Measurements from ENCODE around the gene CISH.

GRCh38 chr3:50616003-50616769 lies 4.6 kb upstream of the CISH start:
- TF ChIP-seq, protein P1, sequence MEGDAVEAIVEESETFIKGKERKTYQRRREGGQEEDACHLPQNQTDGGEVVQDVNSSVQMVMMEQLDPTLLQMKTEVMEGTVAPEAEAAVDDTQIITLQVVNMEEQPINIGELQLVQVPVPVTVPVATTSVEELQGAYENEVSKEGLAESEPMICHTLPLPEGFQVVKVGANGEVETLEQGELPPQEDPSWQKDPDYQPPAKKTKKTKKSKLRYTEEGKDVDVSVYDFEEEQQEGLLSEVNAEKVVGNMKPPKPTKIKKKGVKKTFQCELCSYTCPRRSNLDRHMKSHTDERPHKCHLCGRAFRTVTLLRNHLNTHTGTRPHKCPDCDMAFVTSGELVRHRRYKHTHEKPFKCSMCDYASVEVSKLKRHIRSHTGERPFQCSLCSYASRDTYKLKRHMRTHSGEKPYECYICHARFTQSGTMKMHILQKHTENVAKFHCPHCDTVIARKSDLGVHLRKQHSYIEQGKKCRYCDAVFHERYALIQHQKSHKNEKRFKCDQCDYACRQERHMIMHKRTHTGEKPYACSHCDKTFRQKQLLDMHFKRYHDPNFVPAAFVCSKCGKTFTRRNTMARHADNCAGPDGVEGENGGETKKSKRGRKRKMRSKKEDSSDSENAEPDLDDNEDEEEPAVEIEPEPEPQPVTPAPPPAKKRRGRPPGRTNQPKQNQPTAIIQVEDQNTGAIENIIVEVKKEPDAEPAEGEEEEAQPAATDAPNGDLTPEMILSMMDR (conservative IDR thresholded peaks at IDR 0.05; ENCODE audit: low read length), result peak; percentile 99
- no peak for TF ChIP-seq EZH2phosphoT487 (IDR thresholded peaks at IDR 0.05; ENCODE audit: borderline replicate concordance)
